ENCODE measurements around the gene PCK1. TPM values are rescaled to one million over a fixed set of nuclear protein-coding genes. Genes with fewer than 3 reads are reported as not detected.

Gene PCK1
- total and polyA plus RNA-seq, 2 experiments from 2014 or later = not detected

GRCh38 chr20:57548177-57549058 is 12.5 kb upstream of the PCK1 start:
- Histone ChIP-seq H3K4me2 (no peak overlapping the region), H3K27me3 (ENCODE audit: insufficient read depth) (no peaks in the 10 kb centered on the region), H3K27ac (ENCODE audit: low read depth) (no peak overlapping the region), H3K9me2 (ENCODE audit: insufficient read depth) (no peaks in the 10 kb centered on the region), H3K4me1 (ENCODE audit: insufficient read depth) (0 out of 2 replicates have a peak, but pooled peaks cover 7% of the 10 kb centered on the region), H3F3A (replicated peaks; ENCODE audit: low read depth) (no peaks in the 10 kb centered on the region), H3K4me3 (no peak overlapping the region), H2AFZ (no peak overlapping the region), H4K20me1 (replicated peaks; ENCODE audit: insufficient read depth) (no peaks in the 10 kb centered on the region), H3K79me2 (replicated peaks; ENCODE audit: insufficient read depth) (no peaks in the 10 kb centered on the region), H3K36me3 (ENCODE audit: insufficient read depth) (no peaks in the 10 kb centered on the region; the same call in 1 of the 2 replicates)
- H3K27me3 Mint-ChIP-seq (ENCODE audit: insufficient read depth, low read depth, poor library complexity) = peaks cover 6% of the 10 kb centered on the region
- TF ChIP-seq JUNB (IDR thresholded peaks at IDR 0.05; ENCODE audit: unreplicated experiment) (no peak), EZH2phosphoT487 (IDR thresholded peaks at IDR 0.05; ENCODE audit: unreplicated experiment) (no peak), NANOG (IDR thresholded peaks at IDR 0.05; ENCODE audit: borderline replicate concordance) (no peak), EZH2 (IDR thresholded peaks at IDR 0.05; ENCODE audit: low read depth, unreplicated experiment) (no peak), ZNF114 (CRISPR knock-in tag; IDR thresholded peaks at IDR 0.05) (no peak), REST (IDR thresholded peaks at IDR 0.05; ENCODE audit: unreplicated experiment) (no peak), ZNF331 (CRISPR knock-in tag; IDR thresholded peaks at IDR 0.05; ENCODE audit: low read depth) (no peak), CREB1 (CRISPR knock-in tag; IDR thresholded peaks at IDR 0.05; ENCODE audit: low read depth) (no peak), ETS1 (IDR thresholded peaks at IDR 0.05) (no peak)
- H3K4me1 Mint-ChIP-seq = peaks cover 9% of the 10 kb centered on the region; the same call in 2 of the 3 replicates
- H3K36me3 Mint-ChIP-seq (ENCODE audit: low read depth) = no peaks in the 10 kb centered on the region
- DNase-seq (ENCODE audit: low spot score) (no peak), ATAC-seq (no peak)
- H3K27ac Mint-ChIP-seq = no peak overlapping the region
- no peak overlapping the region for H3K4me3 Mint-ChIP-seq
- H3K9me3 Mint-ChIP-seq = no peaks in the 10 kb centered on the region; the same call in 2 of the 3 replicates

GRCh38 chr20:57552471-57552870 is 8.4 kb upstream of the PCK1 start:
- no peaks in the 10 kb centered on the region for H3K79me2 ChIP-seq (replicated peaks; ENCODE audit: insufficient read depth)
- H3K4me2 ChIP-seq = no peak overlapping the region
- H4K20me1 ChIP-seq (replicated peaks; ENCODE audit: insufficient read depth) = no peaks in the 10 kb centered on the region
- no peaks in the 10 kb centered on the region for H3K9me2 ChIP-seq (ENCODE audit: insufficient read depth)
- Mint-ChIP-seq H3K27me3 (ENCODE audit: insufficient read depth, low read depth, poor library complexity) (peaks cover 2% of the 10 kb centered on the region), H3K36me3 (ENCODE audit: low read depth) (no peaks in the 10 kb centered on the region), H3K4me3 (no peak overlapping the region), H3K4me1 (peaks cover 10% of the 10 kb centered on the region), H3K9me3 (no peaks in the 10 kb centered on the region), H3K27ac (no peak overlapping the region)
- DNase-seq (ENCODE audit: low spot score) (no peak), ATAC-seq (no peak)
- H3F3A ChIP-seq (replicated peaks; ENCODE audit: low read depth) = no peaks in the 10 kb centered on the region
- H3K4me1 ChIP-seq (ENCODE audit: insufficient read depth) = no peaks in the 10 kb centered on the region
- H3K36me3 ChIP-seq (ENCODE audit: insufficient read depth) = no peaks in the 10 kb centered on the region; the same call in 1 of the 2 replicates
- H2AFZ ChIP-seq = no peak overlapping the region
- H3K4me3 ChIP-seq = no peak overlapping the region
- H3K27me3 ChIP-seq (ENCODE audit: insufficient read depth) = no peaks in the 10 kb centered on the region
- H3K27ac ChIP-seq (ENCODE audit: low read depth) = no peak overlapping the region
- TF ChIP-seq POLR2AphosphoS5 (IDR thresholded peaks at IDR 0.05; ENCODE audit: low read depth) (no peak), JUNB (IDR thresholded peaks at IDR 0.05; ENCODE audit: unreplicated experiment) (no peak), CREB1 (CRISPR knock-in tag; IDR thresholded peaks at IDR 0.05; ENCODE audit: low read depth) (no peak), ZNF331 (CRISPR knock-in tag; IDR thresholded peaks at IDR 0.05; ENCODE audit: low read depth) (no peak), STAT1 (IDR thresholded peaks at IDR 0.05; ENCODE audit: unreplicated experiment) (no peak), NANOG (IDR thresholded peaks at IDR 0.05; ENCODE audit: borderline replicate concordance) (no peak), ZNF114 (CRISPR knock-in tag; IDR thresholded peaks at IDR 0.05) (no peak)
